ENCODE results near the gene CLEC4A. TPM values are rescaled to one million over a fixed set of nuclear protein-coding genes. Genes with fewer than 3 reads are reported as not detected.

Gene CLEC4A
- total and polyA plus RNA-seq, 12 donors: 0.24 to 8.4 (median 1.8) TPM; not detected in 1

- H3K4me3 ChIP-seq: no peak overlapping the region
- no peaks in the 10 kb centered on the region for H3K36me3 ChIP-seq (replicated peaks in 1 of 2)
These were observed 19.8 kb downstream of the CLEC4A start for GRCh38 chr12:8143261-8143660.

DNA sequence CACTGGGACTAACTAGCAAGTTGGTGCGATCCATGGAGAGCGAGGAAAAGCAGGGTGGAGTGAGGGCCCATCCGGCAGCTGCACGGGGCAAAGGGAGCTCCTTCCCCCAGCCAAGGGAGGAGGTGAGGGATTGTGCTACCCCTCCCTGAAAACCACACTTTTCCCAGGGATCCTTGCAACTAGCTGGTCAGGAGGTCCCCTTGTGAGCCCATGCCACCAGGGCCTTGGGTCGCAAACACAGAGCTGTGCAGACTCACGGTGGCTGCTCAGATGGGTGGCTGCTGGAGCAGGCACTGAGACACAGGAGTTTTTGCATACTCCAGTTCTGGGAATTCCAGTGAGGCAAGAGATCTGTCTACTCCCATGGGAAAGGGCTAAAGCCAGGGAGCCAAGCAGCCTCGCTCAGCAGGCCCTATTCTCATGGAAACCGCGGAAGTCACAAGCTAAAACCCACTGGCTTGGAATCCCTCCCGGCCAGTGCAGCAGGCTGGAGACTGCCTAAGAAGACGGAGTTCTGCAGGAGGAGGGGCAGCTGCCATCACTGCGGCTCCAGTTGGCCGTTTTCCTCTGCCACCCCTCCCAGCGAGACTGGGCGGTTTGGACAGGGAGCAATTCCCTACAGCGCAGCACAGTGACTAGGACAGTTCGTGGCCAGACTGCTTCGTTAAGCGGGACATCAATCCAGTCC lies 22.5 kb downstream of the CLEC4A start:
- Histone ChIP-seq H3K27ac (peak overlapping the region in 1 of 5 donors; percentile 40), H3K4me1 (replicated peaks in 1 of 2) (no peaks in the 10 kb centered on the region), H3K27me3 (no peaks in the 10 kb centered on the region), H3K9me3 (replicated peaks in 1 of 3) (no peaks in the 10 kb centered on the region), H3K4me3 (no peak overlapping the region), H3K36me3 (replicated peaks in 1 of 2) (no peaks in the 10 kb centered on the region)
- DNase-seq: peak in 6 of 7 donors; percentile 18 to 66 (median 32)
- TF ChIP-seq CTCF (IDR thresholded peaks at IDR 0.05) (no peak), POLR2A (IDR thresholded peaks at IDR 0.05) (no peak)
- intact Hi-C loops (cut with DNase I): no loop called here
- 48 to 66% (median 57%) methylated on average over 7 to 19 of the region's 19 CpGs for WGBS, 4 donors

More at GRCh38 chr12:8143261-8143660, 19.8 kb downstream of the CLEC4A start:
- no peak for DNase-seq
- H3K27me3 ChIP-seq: no peaks in the 10 kb centered on the region
- no peaks in the 10 kb centered on the region for H3K4me1 ChIP-seq (replicated peaks in 1 of 2)
- intact Hi-C loops (cut with DNase I): no loop called here
- no peak overlapping the region for H3K27ac ChIP-seq
- TF ChIP-seq CTCF (IDR thresholded peaks at IDR 0.05) (no peak), POLR2A (IDR thresholded peaks at IDR 0.05) (no peak)
- H3K9me3 ChIP-seq (replicated peaks in 1 of 3): no peaks in the 10 kb centered on the region

DNA sequence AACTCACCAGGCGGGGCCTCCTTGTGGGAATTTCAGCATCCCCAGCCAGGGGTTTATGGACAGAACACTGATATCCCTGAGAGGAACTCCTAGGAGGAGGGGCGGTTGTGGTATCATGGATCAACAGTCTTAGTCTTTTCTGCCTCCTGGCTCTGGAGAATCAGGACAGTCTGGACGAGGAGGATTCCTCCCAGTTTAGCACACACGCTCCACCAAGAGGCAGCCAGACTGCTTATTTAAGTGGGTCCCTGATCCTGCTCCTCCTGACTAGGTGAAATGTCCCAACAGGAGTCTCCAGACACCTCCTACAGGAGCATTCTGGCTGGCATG lies 23.0 kb downstream of the CLEC4A start:
- WGBS, 4 donors: 40 to 65% (median 56%) methylated on average over 2 to 4 of the region's 4 CpGs
- Histone ChIP-seq H3K4me3 (no peak overlapping the region), H3K27me3 (no peaks in the 10 kb centered on the region), H3K4me1 (replicated peaks in 1 of 2) (no peaks in the 10 kb centered on the region), H3K36me3 (replicated peaks in 1 of 2) (no peaks in the 10 kb centered on the region), H3K27ac (peak overlapping the region in 1 of 5 donors; percentile 40), H3K9me3 (replicated peaks in 1 of 3) (no peaks in the 10 kb centered on the region)
- intact Hi-C loops (cut with DNase I): no loop called here
- TF ChIP-seq CTCF (IDR thresholded peaks at IDR 0.05) (no peak), POLR2A (IDR thresholded peaks at IDR 0.05) (no peak)
- no peak for DNase-seq

GRCh38 chr12:8154526-8154925 lies 31.1 kb downstream of the CLEC4A start:
- DNase-seq: no peak
- Histone ChIP-seq H3K4me3 (no peak overlapping the region), H3K9me3 (replicated peaks in 1 of 3) (no peaks in the 10 kb centered on the region), H3K27ac (no peak overlapping the region), H3K36me3 (replicated peaks in 1 of 2) (no peaks in the 10 kb centered on the region), H3K27me3 (no peaks in the 10 kb centered on the region), H3K4me1 (replicated peaks in 1 of 2) (no peaks in the 10 kb centered on the region)
- TF ChIP-seq POLR2A (IDR thresholded peaks at IDR 0.05) (no peak), CTCF (IDR thresholded peaks at IDR 0.05) (no peak)
- intact Hi-C loops (cut with DNase I): no loop called here
